Measurements from ENCODE around the gene VASH1.

The VASH1 gene

DNA sequence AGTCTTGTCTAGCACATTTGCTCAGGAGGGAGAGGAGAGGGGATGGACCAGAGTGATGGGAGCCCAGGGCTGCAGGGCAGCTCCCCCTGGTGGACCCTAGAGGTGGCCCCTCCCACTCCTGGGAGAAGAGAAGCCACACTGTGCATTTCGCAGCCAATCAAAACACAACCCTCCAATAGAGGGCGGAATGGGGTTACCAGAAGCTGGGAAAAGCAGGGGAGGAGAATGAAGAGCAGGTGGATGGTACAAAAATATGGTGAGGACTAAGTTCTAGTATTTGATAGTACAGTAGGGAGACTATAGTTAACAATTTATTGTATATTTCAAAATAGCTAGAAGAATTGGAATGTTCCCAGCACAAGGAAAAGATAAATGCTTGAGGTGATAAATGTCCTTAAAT is 23.6 kb downstream of the VASH1 start:
- DNase-seq (ENCODE audit: low spot score): peak; percentile 96

DNA sequence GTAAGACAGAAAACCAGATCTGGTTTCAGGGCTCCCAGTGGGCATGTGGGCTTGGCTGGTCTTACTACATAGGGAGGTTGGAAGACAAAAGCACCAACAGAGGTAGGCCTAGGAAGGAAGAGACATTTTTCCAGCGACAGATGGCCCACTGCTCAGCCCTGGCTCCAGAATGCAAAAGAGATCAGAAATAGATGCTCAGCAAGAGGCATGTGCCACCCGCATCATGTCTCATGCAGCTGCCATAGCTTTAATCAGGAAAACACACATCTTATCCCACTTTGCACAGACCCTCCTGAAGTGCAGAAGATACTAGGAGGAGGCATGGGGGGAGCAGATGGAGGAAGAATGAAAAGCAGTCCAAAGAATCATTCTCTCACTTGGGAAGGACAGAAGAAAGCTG is 25.3 kb downstream of the VASH1 start:
- no peak for DNase-seq (ENCODE audit: low spot score)

DNA sequence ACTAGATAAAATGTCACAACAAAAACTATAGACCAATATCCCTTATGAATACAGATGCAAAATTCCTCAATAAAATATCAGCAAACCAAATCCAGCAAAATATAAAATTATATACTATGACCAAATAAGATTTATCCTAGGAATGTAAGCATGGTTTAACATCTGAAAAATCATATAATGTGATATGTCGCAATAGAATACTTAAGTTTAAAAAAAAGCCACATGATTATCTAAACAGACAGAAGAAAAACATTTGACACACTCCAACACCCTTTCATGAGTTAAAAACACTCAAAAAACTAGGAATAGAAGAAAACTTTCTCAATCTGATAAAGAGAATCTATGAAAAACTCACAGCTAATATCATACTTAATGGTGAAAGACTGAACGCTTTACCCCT is 31.2 kb downstream of the VASH1 start:
- DNase-seq (ENCODE audit: low spot score): no peak

DNA sequence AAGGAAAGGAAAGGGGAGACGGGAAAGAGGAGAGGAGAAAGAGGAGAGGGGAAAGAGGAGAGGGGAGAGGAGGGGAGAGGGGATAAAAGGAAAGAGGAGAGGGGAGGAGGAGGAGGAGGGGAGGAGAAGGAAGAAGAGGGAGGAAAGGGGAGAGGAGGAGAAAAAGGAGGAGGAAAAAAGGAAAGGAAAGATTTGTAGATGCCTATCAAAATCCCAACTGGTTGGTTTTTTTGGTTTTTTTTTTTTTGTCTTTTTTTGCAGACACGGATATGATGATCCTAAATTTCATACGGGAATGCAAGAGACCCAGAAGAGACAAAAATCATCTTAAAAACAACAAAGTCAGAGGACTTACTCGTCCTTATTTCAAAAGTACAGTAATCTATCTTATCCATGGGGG is 32.1 kb downstream of the VASH1 start:
- DNase-seq (ENCODE audit: low spot score): no peak

DNA sequence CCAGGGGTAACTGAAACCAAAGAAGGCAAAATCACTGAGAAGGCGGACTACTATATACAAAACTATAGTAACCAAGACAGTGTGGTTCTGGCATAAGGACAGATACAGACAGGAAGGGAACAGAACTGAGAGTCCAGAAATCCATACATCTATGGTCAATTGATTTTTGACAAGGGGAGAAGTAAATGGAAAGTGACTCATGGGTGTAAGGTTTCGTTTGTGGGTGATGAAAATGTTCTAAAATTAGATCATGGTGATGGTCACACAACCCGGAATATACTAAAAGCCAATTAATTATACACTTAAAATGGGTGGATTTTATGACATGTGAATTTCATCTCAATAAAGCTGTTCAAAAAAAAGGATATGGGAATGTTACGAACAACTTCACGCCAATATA is 32.7 kb downstream of the VASH1 start:
- DNase-seq (ENCODE audit: low spot score): no peak

DNA sequence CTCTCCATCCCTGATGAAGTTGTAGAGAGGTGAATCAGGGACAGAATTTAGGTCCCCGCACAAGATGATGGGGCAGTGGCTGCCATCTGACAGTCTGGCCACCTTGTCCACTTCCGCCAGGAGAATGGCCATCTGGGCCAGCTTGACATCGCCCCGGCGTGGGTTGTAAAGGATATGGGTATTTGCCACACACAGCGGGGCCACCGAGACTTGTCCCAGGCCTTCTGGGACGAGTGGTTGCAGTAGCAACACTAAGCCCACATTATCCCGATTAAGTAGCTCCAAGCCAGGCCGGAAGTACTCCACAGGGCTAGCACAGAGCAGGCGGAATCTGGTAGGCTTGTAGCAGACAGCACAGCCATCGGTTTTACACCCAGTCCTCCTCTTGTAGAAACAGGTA is 45.2 kb downstream of the VASH1 start:
- no peak for DNase-seq (ENCODE audit: low spot score)

DNA sequence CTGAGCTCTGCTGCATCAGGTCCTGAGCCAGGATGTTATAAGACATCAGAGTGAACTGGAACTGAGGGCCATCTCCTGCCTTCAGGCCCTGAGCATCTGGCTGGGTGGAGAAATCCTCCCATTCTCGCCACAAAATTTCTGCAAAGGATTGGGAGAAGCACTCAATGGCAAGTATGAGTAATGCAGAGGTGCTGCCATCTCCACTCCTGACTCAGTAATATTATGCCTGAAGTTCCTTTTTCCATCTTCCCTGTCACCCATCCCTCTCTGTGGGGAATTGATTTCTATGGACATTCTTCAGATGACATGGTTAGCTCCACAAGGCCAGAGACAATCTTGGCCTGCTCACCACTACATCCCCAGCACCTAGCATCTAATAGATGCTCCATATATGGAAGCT is 46.7 kb downstream of the VASH1 start:
- no peak for DNase-seq (ENCODE audit: low spot score)

DNA sequence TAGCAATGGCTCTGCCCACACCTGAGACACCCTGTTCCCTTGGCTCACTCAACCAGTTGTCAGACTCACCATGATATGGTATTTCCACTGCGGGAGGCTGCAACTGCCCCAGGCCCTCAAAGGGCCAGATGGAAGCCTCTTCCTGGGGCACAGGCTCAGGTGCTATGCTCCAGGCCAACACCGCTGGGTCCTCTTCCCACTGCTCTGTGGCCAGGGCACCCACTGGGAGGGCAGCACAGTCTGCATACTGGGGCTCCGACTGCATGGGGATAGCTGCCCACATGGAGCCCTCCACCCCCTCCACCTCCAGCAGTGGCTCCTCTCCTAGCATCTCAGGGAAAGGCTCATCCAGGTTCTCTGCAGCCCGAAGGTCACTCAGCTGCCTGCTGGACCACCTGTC is 47.7 kb downstream of the VASH1 start:
- no peak for DNase-seq (ENCODE audit: low spot score)

DNA sequence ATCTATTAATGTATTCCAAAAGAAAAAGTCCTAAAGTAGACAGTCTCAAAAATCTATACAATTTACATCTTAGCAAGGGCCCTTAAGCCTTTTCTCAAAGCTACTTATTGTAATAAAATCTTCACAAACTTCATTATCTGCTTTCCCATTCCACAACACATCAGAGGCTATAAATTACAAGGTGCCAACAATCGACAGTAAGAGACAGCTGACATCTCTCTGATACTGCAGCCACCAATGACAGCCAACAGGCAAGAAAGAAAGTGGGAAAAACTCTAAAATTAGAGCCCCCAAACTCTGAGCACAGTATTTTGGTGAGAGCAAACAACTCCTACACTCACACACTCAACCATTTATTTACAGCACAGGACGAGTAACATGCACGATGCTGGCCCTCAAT is 49.3 kb downstream of the VASH1 start:
- DNase-seq (ENCODE audit: low spot score): no peak

DNA sequence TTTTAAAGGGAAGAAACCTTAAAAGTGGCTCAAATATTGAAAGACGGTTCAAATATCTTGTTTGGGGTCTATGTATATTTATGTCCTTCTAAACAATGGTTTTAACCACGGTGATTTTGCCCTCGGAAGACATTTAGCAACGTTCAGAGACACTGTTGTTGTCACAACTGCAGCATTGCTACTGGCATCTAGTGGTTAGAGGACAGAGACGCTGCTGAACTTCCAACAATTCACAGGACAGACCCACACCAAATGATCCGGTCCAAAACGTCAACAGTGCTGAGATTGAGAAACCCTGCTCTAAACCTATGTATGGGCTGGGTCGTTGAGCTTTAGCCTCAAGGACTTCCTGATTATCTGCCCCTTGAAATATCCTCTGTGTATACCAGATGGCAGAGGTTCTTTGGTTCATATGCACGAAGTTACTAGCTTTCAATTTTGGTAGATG is 49.7 kb downstream of the VASH1 start:
- peak; percentile 90 for DNase-seq (ENCODE audit: low spot score)

DNA sequence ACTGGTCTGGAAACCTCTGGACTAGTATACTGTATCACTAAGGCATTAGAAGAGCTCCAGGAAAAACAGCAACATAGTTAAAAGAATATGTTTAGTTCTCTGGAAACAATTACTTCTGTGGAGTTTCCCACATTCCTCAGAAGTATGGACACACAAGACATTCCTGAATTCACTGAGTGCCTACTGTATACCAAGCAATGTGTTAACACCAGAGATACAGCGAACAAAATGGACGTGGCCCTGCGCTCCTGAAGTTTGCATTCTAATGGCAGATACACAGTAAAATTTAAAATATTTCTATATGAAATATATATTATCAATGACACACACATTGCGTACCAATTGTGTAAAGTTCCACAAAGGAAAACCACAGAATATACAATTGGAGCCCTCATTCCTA is 50.3 kb downstream of the VASH1 start:
- DNase-seq (ENCODE audit: low spot score): peak; percentile 46

DNA sequence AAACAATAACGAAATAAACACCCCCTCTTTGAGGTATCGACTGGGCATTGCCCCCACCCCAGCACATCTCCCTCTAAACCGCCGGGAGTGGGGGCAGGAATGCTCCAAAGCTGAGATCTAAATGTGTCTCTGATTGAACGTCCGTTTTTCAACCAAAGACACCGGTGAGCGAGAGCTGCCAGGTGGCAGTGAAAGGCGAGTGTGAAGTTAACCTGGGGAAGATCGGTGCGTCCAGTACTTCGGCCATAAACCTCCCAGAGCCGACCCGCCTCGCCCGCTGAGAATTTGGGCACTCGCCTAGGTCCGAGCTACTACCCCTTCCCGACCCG is 50.8 kb downstream of the VASH1 start:
- no peak for DNase-seq (ENCODE audit: low spot score)

DNA sequence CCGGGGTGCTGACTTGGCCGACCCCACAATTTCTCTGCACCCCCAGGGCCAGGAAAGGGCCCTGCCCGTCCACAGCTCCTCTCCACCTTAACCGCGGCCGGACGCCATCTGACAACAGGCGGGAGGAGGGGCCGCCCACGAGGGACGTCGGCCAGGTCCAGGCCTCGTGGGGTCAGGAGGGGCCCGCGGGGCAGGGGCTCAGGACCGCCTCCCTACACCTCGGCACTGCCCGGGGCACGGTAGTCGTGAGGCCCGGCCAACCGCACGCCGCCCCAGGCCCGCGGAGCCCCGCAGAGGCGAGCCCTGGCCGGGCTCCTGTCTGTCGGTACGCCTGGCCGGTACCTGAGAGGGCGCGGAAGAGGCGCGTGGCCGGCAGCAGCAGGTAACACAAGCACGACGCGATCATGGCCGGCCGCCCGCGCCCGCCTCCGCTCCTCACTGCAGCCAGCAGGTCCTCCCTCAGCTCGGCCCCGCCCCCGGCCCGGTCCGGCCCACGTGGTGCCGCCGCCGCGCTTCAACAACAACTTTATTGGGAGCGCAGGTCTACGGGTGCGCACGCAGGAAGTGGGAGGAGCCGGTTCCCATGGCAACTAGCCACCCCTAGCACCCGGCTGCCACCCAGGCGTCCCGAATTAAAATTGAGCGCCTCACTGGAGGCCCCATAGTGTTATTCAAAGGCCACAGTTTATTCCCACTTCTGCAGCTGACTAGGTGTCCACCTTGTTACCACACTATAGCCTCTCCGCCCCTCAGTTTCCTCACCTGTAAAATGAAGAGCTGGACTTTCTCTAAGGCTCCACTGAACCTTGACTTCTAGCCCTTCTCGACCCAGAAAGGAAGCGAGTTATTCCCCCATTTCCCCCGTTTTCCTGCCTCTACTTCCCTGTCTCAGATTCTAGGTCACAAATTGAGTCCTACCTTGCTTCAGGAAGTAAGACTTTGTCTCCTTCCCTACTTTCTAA is 51.4 kb downstream of the VASH1 start, which contains the start of gene ANGEL1:
Gene ANGEL1 (minus strand): TSS at position 461 of the 962 bp plus-strand sequence. CDS start 55 bp downstream, at position 406.
- DNase-seq (ENCODE audit: low spot score): peak; percentile 89

DNA sequence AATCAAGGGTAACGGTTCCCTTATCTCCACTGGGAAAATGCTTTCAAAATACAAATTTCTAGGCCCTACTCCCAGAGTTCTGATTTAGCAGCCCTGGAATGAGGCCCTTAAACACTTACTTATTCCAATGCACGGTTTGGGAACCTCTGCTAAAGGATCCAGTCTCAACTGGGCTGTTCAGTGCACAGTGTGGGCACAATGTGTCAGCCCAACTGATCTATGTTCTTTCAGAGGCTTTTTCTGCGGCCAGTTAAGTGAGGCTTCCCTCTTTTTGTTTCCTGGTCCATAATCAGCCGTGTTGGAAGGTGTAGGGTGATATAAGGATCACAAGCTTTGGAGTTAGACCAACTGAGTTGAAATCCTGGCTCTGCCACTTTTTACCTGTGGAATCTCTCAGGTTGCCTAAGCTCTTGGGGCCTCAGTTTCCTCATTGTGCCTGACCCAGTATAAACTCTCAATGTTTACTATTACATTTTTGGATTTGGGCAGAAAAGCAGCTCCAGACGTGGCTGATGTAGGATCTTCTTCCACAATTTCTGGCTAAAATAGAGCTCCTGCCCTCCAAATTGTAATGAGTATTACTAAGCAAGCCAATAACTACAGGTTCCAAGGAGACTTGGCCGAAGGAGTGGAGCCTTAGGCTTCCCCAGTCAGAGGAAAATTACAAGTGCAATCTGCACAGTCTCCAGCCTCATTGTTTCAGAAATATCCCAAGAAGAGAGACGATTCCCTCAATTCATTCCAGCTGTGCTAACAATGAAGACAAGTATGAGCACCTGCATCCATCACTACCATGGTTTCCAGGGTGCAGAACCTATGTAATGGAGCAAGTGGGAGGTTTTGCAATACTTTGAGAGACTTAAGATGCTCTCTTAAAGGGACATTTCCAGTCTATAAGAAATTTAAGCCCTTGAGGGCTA is 53.7 kb downstream of the VASH1 start:
- DNase-seq (ENCODE audit: low spot score): no peak

DNA sequence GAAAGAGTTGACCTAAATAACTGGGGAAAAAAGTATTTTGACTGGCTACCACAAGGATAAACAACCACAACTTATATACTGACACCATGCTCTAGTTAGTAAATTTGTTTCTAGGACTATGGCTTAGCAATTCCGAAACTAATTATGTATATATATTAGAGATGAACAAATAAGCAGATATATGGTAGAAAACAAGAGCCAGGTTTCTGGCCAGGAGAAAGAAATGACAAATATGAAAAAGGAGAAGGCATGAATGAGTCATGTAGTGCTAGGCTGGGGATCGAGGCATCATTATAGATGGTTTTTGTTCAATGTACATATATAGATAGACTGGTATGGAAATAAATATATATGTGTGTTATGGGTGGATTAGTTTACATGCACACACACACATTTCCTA is 59.4 kb downstream of the VASH1 start:
- no peak for DNase-seq (ENCODE audit: low spot score)

DNA sequence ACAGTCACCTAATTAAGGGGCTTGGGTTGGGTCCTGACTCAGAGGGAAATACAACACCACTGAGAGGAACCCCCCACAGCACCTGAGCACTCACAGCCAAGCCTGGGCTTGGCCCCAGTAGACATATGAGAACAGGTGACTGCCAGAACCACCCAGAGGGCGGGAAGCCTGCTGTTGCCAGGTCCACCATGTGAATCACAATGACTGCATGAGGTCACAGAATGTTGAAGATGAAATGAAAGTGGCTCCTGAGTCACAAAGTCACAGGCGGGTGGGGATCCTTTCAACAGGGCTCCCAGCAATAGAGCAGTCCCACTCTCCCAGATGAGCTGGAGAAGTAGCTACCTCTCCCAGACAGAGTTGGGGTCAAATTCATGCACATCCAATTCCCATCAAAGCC is 64.9 kb downstream of the VASH1 start, which contains the start of gene LRRC74A:
Gene LRRC74A (plus strand): TSS at position 287 of the 400 bp plus-strand sequence. CDS start 290 bp downstream, outside the sequence.
- DNase-seq (ENCODE audit: low spot score): no peak

DNA sequence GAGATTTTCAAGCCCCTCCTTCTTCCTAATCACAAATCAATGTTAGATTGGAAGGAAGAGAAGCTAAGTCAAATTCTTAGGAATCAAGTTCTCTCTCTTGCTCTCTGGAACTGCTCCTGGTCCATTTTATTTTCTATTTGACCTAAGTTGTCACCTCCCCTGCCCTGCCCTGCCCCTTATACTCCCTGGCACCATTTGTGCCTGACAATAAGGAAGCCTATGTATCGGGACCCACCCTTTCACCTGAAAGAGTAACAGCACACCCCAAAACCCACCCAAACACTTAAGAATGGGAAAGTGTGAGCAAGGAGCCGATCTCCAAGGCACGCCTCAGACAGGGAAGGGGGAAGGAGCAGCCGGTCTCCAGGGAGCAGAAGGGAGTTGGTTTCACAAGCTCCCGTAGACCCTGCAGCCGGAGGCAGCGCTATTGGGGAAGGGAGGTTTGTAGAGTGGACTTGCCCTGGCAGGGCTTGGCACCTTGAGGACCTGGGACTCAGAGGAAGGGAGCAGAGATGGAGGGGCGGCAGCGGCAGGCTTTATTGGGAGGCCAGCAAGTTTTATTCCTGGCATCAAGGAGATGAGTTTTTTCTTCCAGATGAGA is 66.5 kb downstream of the VASH1 start:
- DNase-seq (ENCODE audit: low spot score): no peak

DNA sequence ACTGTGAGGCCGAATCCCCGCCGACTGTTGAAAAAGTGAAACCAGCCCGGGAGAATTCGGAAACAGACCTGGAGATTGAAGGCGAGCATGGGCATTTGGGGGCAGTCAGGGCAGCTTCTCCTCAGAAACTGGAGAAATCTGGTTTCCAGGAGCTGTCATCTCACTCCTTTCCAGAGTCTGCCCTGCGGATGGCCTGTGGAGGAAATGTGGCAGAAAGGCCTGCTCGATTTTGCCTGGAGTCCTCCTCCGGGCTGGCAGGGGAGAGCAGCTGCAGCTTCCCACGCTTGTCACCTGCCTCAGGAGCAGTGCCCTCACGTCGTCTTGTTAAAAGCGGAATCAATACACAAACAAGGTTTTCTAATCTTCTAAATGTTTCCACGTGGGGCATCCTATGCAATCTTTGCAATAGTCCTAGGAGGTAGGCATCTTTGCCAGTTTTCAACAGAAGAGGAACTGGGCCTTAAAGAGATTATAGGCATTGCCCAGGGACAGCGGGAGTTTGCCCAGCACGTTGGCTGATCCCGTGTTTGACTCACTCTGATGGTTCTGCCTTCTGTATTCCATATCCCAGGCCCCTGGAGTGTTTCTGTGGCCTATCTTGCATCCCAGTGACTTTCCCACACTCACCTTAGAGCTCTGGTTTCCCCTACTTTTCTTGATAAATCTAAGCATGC is 67.2 kb downstream of the VASH1 start:
- DNase-seq (ENCODE audit: low spot score): no peak

DNA sequence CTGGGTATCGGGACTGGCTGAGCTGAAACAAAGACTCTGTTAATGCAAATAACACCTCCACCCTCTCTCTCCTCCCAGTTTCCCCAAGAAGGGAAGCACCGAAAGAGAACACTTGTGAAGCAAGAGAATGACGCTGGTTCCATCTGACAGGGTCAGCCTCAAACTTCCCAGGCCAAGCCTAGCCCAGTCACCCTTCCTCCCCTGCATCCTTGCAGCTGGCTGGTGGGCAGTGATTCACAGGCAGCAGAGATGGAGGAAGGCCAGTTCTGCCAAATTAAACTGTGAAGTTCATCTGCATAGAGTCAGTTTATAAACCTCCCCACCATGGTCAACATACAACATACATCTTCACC is 67.7 kb downstream of the VASH1 start:
- peak; percentile 42 for DNase-seq (ENCODE audit: low spot score)

DNA sequence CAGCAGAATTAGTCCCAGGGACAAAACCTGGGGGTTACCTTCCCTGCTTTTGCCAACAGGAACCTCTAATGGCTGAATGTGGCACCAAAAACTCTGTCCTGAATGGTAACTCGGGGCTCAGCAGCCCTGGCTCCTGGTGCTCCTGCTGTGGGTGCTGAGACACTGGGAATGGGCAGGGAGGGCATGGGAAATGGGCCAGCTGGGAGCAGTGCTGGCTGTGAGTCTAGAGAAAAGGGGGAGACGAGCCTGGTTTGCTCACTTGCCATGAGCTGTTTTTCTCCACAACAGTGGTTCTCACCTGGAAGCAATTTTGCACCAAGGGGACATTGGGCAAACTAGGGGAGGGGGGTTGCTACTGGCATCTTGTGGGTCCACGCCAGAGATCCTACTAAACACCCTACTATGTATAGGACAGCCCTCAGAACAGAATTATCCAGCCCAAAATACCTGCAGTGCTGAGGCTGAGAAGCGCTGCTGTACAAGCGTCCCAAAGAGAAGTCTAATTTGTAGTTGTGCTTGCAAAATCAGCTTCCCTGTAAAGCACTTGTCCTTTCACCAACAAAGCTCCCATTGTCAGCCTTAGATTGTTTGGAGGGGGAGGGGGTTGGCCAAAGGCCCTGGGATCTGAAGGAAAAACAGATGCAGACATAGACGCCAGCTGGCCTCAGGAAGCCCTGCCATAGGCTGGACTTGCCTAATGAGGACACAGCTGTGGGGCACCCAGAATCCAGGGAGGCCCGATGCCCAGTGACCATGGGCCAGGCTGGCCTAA is 68.6 kb downstream of the VASH1 start:
- peak; percentile 99 for DNase-seq (ENCODE audit: low spot score)

DNA sequence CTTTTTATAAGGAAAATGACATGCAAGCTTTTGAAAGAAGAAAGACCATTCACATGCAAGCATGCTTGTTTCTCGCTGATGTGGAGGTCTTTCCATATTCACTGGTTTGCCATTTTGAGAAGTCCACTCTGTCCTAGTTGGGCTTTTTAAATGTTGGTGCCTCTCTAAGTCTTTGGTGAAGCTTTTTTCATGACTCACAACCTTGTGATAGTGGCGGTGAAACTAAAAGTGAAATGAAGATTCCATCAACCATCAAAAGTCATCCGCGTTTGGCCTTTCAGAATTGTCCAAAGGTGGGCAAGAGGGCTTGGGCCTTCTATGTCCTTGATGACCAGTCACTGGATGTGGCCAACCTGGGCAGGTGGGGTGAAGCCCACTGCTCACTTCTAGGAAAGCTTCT is 69.3 kb downstream of the VASH1 start:
- no peak for DNase-seq (ENCODE audit: low spot score)
